Vagina (tissue), 2 donors: Measurements from ENCODE around the gene SCYGR5.

ENCODE experiments used
- CTCF ChIP-seq, 3 experiments: fragments of 450-650 bp in 2 of 3; fragments of 200-600 bp in 1 of 3; sonication (generic) in 1 of 3; IDR thresholded peaks; one replicate each; pipeline ENCODE4 v1.5.1; 2017 to 2019; ENCODE audit warnings: antibody characterized with exemption in 3 of 3, mild to moderate bottlenecking in 2 of 3, moderate library complexity in 2 of 3
- POLR2A ChIP-seq, 2 donors: fragments of 450-650 bp; IDR thresholded peaks; one replicate each; pipeline ENCODE4 v1.6.1; 2017; ENCODE audit warnings: antibody characterized with exemption in 2 of 2, mild to moderate bottlenecking in 2 of 2, moderate library complexity in 2 of 2
- POLR2AphosphoS5 ChIP-seq, 2 donors: sonication (generic); formaldehyde crosslinking; IDR thresholded peaks; one replicate each; pipeline ENCODE4 v1.9.0; 2017; ENCODE audit warnings: antibody characterized with exemption in 2 of 2, mild to moderate bottlenecking in 2 of 2, low read depth in 1 of 2; ENCODE audit not compliant: insufficient read depth in 1 of 2

DNA sequence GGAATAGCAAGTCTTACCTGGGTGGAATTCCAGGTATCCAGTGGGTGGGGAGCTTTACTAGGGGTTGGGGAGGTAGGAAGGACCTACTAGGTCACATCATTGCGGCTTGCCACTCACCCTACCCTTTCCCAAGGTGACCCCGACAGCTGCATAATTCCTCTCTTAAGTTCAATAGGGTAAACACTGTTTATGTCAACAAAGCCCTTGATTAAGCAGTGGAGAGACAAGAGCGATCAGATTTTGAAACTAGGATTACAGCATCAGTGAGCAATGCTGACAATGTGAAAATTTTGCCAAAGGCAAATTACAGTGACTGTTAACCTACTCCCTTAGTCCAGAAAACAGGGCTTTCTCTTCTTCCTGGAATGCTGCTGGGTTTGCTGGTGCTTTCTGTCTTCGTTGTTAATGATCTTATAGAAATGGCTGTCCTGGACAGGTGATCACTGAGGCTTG is 36.7 kb downstream of the SCYGR5 start:
- TF ChIP-seq CTCF (IDR thresholded peaks at IDR 0.05), result no peak
- TF ChIP-seq POLR2AphosphoS5 (IDR thresholded peaks at IDR 0.05; ENCODE audit: insufficient read depth in 1 of 2, low read depth in 1 of 2), result no peak
- TF ChIP-seq POLR2A (IDR thresholded peaks at IDR 0.05), result no peak
